NCI-H2107 treated with DMSO at 0.1 percent for 48 hours (cell line): ENCODE results near the gene CDK11A.
"Not testable (repeated sequence)": the region's sequence is repeated elsewhere in the genome, so short reads cannot be mapped to it uniquely, and the experiment has no call there.

Source experiments
- DNase-seq: peaks from one replicate; lab custom pipeline; 2025; ENCODE audit not compliant: unreplicated experiment; lab: John Stamatoyannopoulos, UW

Gene CDK11A

DNA sequence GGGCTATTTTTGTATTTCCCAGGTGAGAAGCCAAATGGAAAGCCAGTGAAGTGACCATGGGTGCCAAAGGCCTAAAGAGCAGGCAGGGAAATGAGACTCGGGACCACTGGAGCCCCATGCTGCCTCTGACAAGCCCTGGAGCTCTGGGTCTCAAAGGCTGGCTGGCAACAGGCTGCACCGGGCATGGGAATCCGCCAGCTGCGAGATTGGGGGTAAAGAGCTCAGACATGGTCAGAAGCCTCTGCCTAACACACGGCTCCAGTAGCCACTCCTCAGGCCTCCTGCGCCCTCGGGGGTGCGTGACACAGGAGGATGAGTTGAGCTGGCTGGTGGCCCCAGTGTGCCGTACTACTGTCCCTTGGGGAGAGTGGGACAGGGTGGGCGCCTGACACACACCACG is 59.8 kb downstream of the CDK11A start:
- not testable (repeated sequence) for DNase-seq

- DNase-seq, result not testable (repeated sequence)
These were observed 61.2 kb downstream of the CDK11A start for GRCh38 chr1:1662830-1663560.

DNA sequence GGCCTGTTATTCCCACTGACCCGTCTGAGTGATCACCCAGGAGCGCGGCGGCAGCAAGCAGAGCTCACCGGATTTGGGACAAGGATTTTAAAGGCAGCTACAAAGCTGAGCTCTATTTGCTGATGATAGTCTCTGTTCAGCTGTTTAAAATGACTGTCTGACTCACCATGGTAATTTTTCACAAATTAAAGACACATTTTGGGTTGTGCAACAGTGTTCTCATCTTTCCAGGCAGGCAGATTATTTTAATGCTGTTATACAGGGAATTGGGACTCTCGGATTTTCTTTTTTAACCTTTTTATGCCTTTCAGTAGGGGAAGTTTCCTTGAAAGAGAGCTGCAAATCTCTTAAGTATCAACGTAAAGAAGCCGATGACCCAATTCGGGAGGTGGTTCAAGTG is 61.8 kb downstream of the CDK11A start:
- DNase-seq, result not testable (repeated sequence)

- DNase-seq, result peak; percentile 36
These were observed 65.3 kb downstream of the CDK11A start, which contains the start of gene CDK11B for GRCh38 chr1:1658583-1659549. TSS of gene CDK11B (minus strand) at chr1:1659004. CDS start at chr1:1657485, 1,519 bp downstream.
